Measurements from ENCODE around the gene RABL6.

The RABL6 gene

DNA sequence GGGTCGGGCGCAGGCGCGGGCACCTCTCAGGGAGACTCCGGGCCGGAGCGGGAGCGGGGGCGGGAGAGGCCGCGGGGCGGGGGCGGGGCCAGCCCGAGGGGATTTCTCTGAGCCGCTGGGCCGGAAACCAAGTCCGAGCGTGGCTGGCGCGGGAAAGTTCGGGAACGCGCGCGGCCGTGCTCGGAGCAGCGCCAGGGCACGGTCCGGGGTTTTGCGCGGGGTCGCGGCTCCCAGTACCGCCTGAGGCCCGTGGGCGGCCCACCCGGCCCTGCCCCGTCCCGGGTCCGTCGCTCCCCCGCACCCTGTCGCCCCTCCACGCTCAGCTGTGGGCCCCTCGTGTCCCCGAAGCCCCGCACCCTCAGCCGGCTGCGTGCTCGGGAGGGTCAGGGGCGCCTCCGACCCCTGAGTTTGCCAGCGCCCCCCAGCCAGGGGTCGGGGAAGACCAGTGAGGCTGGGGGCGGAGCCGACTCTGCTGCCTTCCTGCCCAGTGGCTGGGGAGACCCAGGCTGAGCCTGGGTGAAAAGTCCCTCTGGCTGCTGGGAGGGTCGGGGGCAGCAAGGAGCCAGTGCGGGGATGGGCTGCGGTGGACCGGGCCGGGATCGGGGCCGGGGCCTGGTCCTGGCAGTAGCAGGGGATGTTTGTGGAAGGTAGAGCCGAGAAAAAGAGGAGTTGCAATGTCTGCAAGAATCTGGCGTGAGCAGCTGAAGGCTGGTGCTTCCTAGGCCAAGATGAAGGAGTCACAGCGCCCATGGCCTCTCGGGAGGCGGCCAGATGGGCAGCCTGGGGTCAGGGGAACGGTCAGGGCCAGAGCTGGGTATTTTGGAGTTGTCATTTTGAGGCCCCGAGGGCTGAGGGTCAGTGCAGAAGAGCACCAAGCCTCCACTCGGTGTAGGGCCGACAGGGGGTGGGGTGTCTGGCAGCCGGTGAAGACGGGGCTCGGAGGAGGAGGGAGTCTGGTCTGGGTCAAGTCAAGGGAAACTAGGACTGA, 79.2 kb downstream of the RABL6 start:
- peak; percentile 54 for DNase-seq

GRCh38 chr9:136888454-136888853, 80.7 kb downstream of the RABL6 start:
- no peak for DNase-seq

DNA sequence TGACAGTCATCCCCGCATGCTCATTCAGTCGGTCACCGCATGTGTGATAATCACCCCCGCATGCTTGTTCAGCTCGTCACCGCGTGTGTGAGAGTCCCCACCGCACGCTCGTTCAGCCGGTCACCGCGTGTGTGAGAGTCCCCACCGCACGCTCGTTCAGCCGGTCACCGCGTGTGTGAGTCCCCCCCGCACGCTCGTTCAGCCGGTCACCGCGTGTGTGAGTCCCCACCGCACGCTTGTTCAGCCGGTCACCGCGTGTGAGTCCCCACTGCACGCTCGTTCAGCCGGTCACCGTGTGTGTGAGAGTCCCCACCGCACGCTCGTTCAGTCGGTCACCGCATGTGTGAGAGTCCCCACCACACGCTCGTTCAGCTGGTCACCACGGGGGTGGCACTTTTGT, 82.1 kb downstream of the RABL6 start:
- no peak for DNase-seq

GRCh38 chr9:136890661-136891060, 82.9 kb downstream of the RABL6 start:
- DNase-seq: no peak
